Measurements from ENCODE around the gene APOBEC3G.
A peak's percentile ranks its signal among the peaks of the same experiment; 100 is the strongest.

APOBEC3G gene

GRCh38 chr22:39130892-39131855 lies 54.1 kb downstream of the APOBEC3G start:
- TF ChIP-seq CTCF (IDR thresholded peaks at IDR 0.05; ENCODE audit: extremely low read depth, insufficient read depth, missing control alignments): no peak
- no peak for DNase-seq (ENCODE audit: low spot score)
- in situ Hi-C loops (cut with MboI; ENCODE audit: low pct_unique_long_range_greater_than_20kb, low sequenced_read_pairs, unreplicated experiment): no loop called here

GRCh38 chr22:39132281-39132680 lies 55.2 kb downstream of the APOBEC3G start:
- in situ Hi-C loops (cut with MboI; ENCODE audit: low pct_unique_long_range_greater_than_20kb, low sequenced_read_pairs, unreplicated experiment): no loop called here
- no peak for TF ChIP-seq CTCF (IDR thresholded peaks at IDR 0.05; ENCODE audit: extremely low read depth, insufficient read depth, missing control alignments)
- no peak for DNase-seq (ENCODE audit: low spot score)

GRCh38 chr22:39132871-39133524 lies 55.9 kb downstream of the APOBEC3G start:
- in situ Hi-C loops (cut with MboI; ENCODE audit: low pct_unique_long_range_greater_than_20kb, low sequenced_read_pairs, unreplicated experiment): no loop called here
- no peak for TF ChIP-seq CTCF (IDR thresholded peaks at IDR 0.05; ENCODE audit: extremely low read depth, insufficient read depth, missing control alignments)
- DNase-seq (ENCODE audit: low spot score): peak; percentile 20

DNA sequence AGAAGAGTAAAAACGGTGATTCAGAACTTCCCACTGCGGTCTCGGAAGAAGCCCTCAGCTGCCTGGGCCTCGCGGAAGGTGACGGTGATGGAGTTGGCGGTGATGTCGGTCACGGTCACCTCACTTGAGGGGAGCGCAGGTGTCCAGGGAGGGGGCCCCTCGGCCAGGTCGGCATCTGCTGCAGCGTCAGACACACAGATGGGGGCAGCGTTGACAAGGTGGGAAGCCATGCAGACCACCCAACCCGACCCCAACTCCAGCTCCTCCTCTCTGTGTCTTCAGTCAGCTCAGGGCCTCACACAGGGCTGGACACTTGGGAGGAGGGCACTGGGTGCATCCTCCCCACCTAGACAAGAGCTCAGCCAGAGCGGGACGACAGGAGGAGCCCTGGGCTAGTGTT lies 56.8 kb downstream of the APOBEC3G start:
- no peak for DNase-seq (ENCODE audit: low spot score)
- in situ Hi-C loops (cut with MboI; ENCODE audit: low pct_unique_long_range_greater_than_20kb, low sequenced_read_pairs, unreplicated experiment): no loop called here
- TF ChIP-seq CTCF (IDR thresholded peaks at IDR 0.05; ENCODE audit: extremely low read depth, insufficient read depth, missing control alignments): no peak

DNA sequence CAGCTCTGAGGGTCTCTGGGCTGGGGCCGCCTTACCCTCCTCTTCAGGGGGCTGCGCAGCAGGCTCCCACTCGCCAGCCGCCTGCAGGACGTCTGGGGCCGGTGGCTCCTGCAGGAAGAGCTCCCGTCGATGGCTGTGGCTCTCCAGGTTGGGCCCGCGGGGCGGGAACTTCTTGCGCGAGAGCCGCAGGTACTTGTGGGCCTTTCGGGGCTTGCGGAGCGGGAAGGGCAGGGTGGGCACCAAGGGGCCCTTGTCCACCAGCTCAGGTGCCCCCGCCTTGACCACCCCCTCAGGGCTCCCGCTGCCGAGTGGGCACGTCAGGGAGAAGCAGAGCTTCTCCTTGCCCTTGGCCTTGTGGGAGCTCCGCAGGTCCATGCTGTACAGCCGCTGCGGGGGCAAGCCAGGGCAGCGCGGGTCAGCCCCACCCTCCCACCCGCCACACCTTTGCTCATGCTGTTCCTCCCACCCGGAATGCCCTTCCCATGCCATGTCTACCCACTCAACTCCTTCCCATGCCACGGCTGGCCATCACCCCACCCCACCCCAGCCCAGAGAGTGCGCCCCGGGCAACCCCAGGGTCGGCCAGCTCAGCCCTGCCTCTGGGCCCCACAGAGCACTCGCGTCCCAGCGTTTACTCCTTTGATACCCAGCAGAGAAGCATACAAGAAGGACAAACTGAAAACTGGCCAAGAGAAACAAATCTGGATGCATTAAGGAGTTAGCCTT lies 57.5 kb downstream of the APOBEC3G start:
- peak; percentile 12 for DNase-seq (ENCODE audit: low spot score)
- no peak for TF ChIP-seq CTCF (IDR thresholded peaks at IDR 0.05; ENCODE audit: extremely low read depth, insufficient read depth, missing control alignments)
- in situ Hi-C loops (cut with MboI; ENCODE audit: low pct_unique_long_range_greater_than_20kb, low sequenced_read_pairs, unreplicated experiment): no loop called here
